DMS114 treated with DMSO at 0.1 percent for 48 hours (cell line): ENCODE results near the gene ARMC10.
"Not testable (repeated sequence)": the region's sequence is repeated elsewhere in the genome, so short reads cannot be mapped to it uniquely, and the experiment has no call there.

Source experiments
- DNase-seq: peaks from one replicate; lab custom pipeline; 2025; ENCODE audit not compliant: unreplicated experiment; lab: John Stamatoyannopoulos, UW

ARMC10 gene

DNA sequence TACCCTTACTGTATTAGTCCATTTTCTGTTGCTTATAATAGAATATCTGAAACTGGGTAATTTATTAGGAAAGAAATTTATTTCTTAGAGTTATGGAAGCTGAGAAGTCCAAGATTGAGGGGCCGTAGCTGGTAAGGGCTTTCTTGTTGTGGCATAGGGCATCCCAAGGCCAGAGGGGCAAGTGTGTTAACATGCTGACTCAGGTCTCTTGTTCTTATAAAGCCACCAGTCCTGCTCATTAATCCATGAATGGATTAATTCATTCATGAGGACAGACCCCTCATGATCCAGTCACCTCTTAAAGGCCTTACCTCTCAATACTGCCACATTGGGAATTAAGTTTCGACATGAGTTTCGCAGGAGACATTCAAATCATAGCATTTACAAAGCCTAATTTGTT, 2.4 kb downstream of the ARMC10 start:
- no peak for DNase-seq

DNA sequence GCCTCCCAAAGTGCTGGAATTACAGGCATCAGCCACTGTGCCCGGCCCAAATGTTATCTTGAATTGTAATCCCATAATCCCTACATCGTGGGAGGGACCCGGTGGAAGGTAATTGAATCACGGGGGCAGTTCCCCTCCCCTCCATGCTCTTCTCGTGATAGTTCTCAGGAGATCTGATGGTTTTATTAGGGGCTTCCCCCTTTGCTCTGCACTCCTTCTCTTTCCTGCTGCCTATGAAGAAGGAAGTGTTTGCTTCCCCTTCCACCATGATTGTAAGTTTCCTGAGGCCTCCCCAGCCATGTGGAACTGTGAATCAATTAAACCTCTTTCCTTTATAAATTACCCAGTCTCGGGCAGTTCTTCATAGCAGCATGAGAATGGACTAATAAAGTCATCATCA, 3.3 kb downstream of the ARMC10 start:
- not testable (repeated sequence) for DNase-seq

DNA sequence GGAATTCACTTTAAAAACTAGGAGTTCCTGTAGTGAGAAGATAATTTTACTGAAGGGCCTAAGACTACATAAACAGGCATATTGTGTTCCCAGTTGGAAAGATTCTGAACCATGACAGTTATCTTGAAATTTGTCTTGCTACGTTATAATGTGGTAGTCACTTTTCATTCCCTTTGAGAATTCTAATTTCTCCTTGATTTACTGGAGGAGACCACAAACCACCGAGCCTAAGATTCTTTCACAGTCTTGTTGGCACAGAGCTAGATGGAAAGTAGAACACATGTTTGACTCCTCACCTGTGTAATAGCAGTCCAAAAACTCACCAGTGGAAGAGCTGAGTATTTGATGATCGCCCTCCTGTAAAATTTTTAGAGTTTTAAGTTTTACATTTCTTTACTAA, 4.9 kb downstream of the ARMC10 start:
- no peak for DNase-seq

DNA sequence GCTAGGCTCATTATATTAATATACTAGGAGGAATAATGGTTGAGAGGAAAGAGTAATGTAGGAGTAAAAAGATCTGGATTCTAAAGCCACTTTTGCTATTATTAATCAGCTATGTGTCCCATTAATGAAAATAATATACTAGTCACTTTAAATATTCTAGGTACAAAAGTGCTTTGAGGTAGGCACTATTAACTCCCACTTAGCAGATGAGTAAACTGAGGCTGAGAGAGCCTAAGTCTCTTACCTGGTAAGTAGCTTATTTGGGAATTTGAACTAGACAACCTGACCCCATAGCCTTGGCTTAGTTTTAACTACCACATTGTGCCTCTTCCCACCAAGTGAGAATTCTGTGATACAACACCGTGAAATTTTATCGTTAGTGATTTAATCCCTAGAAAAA, 6.0 kb downstream of the ARMC10 start:
- no peak for DNase-seq

DNA sequence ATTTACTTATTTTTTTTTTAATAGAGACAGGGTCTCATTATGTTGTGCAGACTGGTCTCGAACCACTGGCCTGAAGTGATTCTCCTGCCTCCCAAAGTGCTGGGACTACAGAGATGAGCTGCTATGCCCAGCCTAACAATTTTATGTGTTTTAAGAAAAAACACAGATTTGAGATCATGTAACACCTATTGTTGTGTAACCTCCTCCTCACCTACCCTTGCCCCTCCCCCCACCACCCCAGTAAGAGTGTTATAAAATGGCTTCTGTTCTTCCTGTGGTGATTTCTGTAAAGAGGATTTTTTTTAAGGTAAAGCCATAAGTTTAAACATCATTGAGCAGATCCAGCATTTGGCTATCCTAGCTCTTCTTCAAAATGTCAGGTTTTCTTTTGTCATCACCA, 7.6 kb downstream of the ARMC10 start:
- no peak for DNase-seq

DNA sequence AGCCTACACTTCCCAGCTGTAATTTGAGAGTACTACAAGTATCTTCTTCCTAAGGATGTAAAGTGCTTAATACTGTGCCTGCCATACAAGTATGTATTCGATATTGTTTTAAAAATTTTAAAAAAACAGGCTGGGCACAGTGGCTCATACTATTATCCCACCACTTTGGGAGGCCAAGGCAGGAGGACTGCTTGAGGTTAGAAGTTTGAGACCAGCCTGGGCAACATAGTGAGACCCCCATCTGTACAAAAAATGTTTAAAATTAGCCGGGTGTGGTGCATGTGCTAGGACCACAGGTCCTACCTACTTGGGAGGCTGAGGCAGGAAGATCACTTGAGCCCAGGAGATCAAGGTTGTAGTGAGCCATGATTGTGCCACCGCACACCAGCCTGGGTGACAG, 8.3 kb downstream of the ARMC10 start:
- DNase-seq = no peak

DNA sequence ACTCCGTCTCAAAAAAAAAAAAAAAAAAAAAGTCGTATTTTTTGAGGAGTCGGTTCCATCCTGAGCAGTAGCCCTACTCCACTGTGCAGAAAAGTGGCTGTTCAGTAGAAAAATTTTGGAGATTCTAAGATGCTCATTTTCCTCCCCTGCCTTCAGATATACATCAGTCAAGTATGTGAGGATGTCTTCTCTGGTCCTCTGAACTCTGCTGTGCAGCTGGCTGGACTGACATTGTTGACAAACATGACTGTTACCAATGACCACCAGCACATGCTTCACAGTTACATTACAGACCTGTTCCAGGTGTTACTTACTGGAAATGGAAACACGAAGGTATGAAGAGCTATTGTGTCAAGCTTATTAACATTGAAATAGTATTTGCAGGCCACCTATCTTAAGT, 17.4 kb downstream of the ARMC10 start:
- DNase-seq = not testable (repeated sequence)

DNA sequence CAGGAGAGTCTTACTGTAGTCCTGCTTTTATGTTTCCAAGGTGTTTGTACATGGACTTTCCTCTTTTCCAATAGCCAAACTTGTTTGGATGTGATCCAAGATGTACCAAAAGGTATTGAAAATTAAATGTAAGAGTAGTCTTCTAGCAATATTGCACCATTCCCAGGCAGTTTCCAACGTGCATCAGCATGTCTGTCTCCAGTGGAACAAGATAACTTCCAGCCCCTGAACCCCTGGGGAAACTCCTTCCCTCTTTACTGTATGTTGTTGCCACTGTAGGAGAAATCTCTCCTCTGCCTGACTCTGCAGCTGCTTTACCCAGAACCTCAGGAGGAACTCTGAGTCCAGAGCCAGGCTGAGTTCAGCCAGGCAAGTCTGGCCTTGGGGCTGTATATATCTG, 18.5 kb downstream of the ARMC10 start:
- DNase-seq = no peak

DNA sequence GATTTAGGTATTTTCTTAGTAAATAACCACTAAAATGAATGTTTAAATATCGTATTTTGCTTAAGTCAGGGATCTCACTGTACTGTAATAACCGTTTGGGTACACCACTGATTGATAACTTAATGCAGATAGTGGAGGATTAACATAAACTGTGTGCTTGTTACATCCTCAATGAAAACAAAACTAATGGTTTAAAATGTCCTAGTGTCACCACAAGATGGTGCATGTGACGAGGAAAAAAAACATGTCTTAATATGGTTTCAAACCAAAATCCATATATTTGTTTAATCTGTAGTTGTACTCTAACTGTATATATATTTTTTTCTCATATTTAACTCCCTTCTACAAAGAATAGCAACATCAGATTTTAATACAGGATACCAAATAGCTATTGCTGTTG, 19.2 kb downstream of the ARMC10 start:
- DNase-seq = no peak

DNA sequence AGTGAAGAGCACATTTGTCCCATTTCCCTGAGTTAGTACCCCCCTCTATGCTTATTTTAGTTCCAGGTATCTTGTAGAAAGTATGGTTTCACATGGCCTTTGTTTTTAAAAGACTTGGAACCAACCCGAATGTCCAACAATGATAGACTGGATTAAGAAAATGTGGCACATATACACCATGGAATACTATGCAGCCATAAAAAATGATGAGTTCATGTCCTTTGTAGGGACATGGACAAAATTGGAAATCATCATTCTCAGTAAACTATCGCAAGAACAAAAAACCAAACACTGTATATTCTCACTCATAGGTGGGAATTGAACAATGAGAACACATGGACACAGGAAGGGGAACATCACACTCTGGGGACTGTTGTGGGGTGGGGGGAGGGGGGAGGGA, 20.6 kb downstream of the ARMC10 start:
- DNase-seq = not testable (repeated sequence)

DNA sequence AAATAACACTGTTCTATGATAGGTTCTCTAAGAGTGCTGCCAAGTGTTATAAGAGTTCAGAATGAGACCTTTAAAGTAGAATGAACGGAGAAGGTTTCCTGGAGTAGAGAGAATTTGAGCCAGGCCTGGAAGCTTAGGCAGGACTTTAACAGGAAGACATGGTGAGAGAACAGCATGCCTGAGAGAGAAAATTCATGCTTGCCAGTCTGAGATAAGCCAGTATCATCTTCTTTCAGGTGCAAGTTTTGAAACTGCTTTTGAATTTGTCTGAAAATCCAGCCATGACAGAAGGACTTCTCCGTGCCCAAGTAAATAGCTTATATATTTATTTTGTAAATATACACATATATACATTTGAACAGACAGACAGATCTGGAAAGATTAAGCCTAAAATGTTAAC, 22.1 kb downstream of the ARMC10 start:
- DNase-seq = no peak

DNA sequence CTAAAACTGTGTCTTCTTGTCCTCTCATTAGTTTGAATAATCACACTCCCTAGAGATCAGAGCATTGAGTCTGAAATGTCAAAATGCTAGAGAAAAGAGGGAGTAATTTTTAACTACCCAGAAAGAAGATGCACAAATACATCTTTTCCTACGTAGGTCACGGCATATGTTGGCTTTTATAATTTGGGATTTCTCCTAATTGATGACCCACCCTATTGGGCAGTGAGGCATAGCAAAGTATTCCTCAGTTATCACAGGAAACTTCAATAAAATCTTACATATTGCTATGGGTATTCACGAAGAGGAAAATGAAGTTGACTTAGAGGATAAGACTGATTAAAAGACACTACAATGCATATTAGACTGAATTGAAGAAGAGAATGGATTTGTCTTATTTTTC, 25.4 kb downstream of the ARMC10 start:
- DNase-seq = no peak

DNA sequence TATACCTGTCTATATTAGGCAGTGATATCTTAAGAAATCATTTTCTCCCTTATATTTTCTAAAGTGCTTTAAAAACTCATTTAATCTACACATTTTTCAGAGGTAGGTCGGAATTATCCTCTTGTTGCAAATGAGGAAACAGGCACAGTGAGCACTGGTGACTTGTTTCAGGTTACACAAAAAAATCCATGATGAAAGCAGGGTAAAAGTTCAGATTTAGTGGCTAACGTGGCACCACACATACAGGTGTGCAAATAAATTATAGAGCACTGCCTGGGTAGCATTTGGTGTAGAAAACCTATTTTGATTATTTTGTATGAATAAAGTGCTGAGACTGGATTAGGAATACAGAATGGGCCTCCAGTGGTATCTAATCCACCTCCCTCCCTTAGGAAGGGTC, 26.6 kb downstream of the ARMC10 start:
- DNase-seq = no peak

DNA sequence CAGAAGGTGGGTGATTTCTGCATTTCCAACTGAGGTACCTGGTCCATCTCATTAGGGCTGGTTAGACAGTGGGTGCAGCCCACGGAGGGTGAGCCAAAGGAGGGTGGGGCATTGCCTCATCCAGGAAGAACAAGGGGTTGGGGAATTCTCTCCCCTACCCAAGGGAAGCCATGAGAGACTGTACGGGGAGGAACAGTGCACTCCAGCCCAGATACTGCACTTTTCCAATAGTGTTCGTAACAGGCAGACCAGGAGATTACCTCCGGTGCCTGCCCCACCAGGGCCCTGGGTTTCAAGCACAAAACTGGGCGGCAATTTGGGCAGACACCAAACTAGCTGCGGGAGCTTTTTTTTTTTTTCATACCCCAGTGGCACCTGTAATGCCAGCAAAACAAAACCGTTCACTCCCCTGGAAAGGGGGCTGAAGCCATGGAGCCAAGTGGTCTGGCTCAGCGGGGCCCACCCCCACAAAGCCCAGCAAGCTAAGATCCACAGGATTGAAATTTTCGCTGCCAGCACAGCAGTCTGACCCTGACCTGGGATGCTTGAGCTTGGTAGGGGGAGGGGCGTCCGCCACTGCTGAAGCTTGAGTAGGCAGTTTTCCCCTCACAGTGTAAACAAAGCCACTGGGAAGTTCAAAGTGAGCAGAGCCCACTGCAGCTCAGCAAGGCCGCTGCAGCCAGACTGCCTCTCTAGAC, 31.2 kb downstream of the ARMC10 start:
- DNase-seq = no peak

DNA sequence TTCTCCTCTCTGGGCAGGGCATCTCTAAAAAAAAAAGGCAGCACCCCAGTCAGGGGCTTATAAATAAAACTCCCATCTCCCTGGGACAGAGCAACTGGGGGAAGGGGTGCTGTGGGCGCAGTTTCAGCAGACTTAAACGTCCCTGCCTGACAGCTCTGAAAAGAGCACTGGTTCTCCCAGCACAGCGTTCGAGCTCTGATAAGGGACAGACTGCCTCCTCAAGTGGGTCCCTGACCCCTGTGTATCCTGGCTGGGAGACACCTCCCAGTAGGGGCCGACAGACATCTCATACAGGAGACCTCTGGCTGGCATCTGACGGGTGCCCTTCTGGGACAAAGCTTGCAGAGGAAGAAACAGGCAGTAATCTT, 31.7 kb downstream of the ARMC10 start:
- DNase-seq = not testable (repeated sequence)

DNA sequence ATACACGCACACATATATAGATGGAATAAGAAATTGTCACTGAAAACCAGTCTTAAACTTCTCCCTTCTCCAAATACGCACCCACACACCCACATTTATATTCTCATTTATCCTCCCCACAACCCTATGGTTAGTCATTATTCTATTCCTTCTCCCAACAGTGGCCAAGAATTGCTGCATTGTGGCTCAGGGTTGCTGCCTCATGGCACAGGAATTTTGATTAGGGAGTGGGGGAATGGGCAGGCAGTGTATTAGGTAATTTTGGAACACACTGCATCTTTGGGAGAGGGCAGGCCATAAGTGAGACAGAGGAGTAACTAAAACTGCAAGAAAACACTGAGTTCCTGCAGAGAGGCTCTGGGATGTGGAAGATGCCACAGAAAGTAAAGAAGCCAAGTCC, 38.2 kb downstream of the ARMC10 start:
- no peak for DNase-seq

DNA sequence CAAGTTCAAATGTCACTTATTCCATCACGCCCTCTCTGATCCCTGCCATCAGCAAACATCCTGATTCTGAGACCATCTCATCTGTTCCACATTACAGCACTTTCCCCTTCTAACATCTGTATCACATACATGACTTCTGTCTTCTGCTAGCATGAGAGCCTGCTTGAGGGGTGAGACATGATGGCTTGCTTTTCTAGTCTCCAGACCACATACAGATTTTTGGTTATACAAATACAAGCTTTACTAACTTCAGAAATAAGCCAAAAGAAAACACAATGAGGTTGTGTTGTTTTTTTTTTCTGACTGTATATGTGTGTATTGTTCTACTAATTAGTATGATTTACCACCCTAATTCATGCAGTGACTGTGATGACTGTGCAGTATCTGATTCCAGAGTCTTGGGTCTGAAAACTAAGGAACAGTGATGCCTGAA, 39.7 kb downstream of the ARMC10 start:
- DNase-seq = no peak

DNA sequence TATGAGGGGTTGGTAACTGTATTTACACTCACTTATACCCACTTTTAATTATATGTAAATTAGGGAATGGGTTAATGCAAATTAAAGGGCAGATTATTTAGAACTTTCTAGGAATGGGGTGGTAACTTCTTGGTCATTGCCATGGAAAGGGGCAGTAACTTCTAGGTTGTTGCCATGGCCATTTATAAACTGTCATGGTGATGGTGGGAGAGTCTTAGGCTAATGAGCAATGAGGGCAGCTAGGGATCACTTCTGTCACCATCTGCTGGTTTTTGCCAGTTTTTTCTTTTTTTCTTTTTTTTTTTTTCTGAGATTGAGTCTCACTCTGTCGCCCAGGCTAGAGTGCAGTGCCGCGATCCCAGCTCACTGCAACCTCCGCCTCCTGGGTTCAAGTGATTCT, 40.8 kb downstream of the ARMC10 start:
- no peak for DNase-seq

DNA sequence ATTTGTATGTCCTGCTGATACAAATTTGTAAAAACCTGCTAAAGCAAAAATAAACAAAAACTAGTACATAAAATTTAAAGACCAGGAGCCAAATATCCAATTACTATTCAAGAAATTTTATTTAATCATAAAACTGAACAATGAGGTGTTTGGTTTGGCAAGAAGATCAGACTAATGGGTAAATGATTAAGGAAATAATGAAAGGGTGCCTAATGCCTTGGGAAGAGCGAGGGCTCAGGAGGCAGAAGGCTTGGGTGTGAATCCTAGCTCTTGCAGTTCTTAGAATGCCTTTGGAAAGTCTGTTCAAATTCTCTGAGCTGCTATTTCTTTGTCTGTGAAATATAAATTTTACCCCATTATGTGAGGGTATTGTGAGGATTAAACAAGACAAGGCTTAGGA, 41.6 kb downstream of the ARMC10 start:
- DNase-seq = no peak

DNA sequence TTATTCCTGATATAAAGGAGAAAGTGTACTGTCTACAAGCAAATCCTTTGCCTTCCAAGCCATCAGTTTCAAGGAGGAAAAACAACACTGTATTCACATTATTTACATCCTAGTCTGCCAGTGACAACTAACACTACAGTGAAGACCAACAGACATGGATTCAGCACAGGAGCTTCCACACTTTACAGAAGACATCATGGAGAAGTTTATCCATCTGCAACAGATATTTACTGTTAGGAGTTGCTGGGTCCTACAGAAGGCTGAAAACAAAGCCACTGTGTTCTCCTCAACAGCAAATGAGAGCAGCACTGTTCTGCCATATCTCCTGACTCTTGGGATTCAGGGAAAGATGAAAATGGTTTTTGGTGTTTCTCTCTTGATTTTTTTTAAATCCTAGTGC, 42.1 kb downstream of the ARMC10 start:
- DNase-seq = no peak

DNA sequence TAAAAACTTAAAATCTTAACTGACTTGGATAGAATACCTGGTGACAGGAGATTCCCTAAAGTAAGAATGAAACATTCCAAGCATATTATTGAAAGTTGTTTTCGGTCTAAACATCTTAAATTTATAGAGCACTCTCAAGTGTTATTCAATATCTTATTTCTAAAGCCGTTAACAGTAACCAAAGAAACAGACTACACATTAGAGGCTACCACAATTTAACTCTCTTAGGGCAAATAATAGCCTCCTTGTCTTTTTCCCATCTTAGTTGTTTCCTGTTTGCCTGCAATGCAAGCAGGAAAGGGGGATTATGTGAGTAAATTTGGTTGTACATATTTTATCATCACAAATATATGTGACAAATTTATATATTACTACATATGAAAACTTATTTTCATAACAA, 42.5 kb downstream of the ARMC10 start:
- no peak for DNase-seq

DNA sequence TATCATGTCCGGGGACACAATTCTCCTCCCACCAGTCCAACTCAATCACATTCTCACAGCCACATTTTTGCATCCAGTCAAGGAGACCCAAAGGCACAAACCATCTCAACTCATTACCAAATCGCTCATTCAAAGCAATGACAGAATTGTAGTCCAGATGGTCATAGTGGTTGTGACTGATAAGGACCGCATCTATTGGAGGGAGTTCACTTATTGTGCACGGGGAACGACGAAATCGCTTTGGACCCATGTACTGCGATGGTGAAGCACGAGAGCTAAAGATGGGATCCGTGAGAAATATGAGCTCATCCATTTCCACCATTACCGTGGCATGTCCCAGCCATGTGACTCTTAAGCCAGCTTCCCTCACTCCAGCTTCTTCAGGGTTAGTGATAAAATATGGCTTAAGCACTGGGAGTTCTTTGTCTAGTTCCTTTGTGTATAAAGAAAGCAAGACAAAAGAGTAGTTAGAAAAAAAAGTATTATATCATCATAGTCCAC, 44.9 kb downstream of the ARMC10 start:
- no peak for DNase-seq

DNA sequence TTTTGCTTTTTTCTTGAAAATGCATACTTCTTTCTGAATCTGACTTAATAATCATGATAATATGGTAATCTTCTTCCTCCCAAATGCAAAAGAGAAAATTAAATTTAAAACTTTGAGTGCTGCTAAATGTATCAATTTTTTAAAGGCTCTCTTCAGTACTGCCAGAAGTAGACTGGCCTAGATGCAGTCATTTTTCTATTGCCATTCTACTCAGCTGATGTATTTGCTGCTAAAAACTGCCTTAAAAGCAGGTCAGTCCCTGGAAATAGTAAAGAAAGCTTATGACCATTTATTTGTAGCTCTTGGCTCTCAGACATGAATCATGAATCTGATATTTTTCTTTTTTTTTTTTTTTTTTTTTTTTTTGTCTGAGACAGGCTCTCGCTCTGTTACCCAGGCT, 45.4 kb downstream of the ARMC10 start:
- no peak for DNase-seq
